ENCODE results near the gene SERPINI1.

The SERPINI1 gene

DNA sequence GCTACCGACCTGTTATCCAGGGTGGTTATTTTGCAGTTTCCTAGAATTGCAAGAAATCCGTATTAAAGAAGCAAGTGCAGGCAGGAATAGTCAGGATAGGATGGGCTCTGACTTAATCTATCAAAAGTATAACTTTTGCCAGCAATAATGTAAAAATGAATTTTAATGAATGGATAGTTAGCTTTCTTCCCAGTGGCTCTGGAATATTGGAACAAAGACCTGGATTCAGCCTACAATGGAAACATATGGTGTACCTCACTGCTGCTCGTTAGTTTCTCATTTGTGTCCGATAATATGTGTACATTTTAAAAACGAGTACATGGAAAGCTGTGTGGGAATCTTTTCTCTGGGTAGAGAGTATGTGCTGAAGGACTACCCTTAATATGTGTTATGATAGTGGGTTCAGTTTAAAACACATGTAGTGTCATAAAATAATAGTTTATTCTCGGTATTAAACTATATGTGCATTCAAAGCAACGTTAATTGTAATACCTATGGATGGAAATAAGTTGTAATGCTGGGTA lies 805 bp downstream of the SERPINI1 start:
- DNase-seq: no peak

DNA sequence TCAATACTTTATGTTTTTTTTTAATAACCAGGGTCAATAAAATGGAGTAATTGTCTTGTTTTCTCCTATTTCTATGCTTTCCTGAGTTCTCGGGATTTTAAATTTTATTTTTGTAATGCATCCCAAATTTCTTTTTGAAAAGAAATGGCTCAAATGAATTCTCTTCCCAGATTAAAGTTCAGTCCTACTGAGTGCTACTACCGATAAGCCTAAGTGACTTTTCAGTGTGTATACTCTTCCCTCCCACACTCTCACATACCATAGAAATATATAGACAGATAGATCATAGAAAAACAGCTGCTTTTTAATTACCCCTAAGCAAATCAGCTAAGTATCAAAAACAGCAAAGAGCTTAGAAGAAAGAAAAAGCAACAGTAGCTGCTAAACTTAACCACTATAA lies 1.5 kb downstream of the SERPINI1 start:
- DNase-seq: no peak

DNA sequence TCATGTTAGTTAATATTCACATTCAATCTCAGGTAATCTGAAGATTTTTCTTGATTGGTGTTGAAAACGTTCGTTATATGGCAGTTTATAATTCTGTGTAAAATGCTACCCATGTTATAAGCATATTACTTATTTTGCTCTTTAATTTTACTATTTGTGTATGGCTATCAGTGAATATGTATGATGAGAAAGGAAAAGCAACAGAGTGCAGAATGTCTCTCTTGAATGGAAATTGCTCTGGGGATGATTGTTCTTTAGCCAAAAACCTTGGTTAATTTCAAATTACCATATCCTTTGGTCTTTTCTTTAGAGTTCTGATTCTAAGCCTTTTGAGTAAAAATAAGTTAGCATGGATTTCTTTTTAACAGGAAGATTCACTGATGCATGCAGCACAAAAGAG lies 2.5 kb downstream of the SERPINI1 start:
- no peak for DNase-seq

DNA sequence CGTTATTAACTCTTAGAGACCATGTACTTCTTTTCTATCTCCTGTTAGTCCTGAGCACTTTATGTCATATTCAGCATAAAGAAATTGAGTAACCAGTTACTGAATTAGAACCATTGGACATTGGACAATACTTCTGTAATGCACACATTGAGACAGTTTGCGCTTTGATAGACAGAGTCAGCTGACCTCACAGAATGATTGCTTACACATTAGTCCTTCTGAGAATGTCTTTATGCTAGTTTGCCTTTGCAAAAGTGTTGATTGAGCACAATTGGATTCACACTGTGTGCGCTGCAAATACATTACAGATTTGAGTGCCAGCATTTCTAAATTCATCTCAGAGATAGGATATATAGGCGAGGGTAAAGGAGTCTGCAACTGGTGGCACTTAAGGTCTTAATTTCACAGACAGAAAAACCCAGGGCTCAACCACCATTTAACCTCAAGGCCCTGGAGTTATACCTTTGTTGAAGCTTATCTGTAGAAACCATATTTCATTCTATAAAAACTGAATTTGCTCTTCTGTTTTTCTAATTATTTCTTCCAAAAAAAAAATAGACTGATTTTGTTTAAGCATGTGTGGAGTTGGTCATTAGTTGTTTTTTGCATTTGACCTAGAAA lies 3.8 kb downstream of the SERPINI1 start:
- DNase-seq: no peak

DNA sequence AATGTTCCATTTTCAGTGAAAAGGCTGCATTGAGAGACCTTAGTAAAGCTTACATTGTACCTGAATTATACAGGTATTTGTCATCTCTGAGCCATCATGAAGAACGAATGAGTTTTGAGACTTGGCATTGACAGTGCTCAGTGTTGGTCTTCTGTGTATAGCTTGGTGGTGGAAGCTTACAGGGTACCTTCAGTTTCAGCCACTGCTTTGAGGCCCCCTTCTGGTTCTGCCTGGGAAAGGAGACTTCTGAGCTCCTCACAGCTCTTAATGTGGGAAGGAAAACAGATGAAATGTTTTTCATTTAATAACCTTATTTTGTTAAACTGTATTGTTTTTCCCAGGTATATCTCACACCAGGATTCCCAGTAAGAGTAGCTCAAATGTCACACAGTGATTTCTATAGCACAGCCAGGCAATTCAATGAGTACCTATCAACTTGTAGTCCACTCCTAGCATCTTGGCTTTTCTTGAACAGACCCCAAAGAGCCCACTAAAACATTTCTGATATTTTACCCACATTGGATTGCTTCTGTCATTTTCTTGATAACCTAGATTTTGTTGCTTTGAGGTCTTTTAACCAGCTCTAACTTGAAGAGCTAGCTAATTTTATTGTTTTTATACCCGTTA lies 5.6 kb downstream of the SERPINI1 start:
- DNase-seq: peak; percentile 12 to 45

DNA sequence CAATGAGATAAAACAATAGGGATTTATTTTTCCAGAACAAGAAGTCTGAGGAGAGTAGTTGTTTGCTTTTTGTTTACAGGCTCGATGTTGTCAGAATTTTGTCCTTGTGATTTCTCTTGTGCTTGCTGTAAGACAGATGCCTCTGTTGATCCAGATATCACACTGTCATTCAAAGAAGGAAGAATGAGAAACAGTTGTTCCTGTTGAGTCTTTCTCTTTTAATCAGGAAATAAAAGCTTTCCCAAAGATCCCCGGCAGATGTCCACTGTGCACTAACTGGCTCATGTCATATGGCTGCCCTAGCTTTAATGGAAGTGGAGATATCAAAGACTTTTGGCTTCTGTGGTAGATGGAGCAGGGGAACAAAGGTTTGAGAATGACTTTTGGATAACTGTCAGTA lies 6.8 kb downstream of the SERPINI1 start:
- DNase-seq: no peak

DNA sequence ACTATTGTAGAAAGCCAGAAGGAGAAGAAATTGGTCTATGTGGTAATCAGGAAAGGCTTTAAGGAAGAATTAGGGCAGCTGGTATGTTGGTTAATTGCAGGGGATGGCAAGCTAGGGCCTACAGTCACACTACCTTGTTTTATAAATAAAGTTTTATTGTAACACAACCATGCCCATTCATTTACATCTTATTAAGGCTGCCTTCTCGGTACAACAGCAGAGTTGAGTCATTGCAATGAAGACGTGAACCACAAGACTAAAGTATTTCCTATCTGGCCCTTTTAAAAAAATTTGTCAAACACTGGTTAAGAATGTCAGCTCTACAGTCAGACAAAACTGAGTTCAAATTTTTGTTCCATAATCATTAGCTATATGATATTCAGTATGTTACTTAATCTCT lies 8.3 kb downstream of the SERPINI1 start:
- DNase-seq: no peak

DNA sequence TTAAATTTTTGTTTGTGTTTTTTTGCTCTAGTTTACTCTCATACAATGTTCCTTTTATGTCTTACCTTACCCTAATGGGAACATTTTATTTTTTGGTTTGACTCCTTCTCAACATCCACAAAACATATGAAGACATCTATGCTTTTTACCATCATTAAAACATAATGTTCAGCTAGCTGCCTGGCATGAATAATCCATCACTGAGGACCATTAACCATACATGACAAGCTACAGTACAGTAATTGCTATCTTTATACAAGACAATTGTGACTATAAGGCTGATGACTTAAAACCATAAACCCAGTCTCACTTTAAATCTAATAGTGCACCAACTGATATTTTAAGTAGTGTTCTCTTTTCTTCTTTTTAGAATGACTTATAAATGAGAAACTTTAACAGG lies 13.7 kb downstream of the SERPINI1 start:
- DNase-seq: no peak

DNA sequence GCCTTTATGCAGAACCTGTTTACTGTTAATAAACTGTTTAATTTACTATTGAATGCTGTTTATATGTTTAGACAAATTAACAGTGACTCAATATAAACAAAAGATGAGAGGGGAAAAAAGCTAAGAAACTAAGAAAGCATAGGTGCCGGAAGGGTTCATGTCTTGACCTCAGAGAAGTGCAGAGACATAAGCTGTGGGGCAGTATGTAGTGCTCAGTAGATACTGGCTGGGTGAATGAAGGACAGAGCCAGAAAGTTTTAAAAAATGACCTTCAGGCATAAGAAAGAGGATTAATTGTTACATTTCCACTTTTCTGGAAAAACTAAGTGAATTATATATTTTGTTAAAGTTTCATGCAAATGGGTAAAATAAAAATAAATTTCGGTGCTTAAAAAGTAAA lies 14.2 kb downstream of the SERPINI1 start:
- no peak for DNase-seq

DNA sequence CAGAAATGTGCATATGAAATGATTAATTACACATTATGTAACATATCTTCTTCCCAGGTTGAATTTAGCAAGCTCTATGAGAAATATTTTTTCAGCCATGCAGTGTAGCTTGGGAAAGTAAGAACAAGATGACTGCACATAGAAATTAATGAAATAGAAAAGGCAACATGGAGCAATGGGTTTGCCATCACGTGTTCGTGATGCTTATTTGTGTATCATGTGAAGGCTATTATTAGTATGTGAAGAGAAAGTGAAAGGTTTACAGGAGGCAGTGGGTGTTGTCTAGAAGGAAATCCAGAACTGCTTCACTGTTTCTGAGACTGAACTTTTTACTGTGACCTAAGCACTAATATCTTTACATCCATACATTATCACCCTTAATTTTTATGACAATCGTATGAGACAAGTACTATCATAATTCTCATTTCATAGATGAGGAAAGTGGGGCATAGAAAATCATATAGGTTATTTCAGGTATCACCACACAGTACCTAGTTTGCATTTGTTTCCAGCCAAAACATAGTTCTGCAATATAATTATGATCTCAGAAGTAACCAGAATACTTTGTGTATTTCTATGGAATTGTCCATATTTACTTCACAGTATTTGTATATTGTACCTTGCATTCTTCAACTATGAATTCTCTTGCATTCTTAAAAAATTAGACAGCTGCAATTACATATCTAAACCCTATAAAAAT lies 14.9 kb downstream of the SERPINI1 start:
- no peak for DNase-seq

DNA sequence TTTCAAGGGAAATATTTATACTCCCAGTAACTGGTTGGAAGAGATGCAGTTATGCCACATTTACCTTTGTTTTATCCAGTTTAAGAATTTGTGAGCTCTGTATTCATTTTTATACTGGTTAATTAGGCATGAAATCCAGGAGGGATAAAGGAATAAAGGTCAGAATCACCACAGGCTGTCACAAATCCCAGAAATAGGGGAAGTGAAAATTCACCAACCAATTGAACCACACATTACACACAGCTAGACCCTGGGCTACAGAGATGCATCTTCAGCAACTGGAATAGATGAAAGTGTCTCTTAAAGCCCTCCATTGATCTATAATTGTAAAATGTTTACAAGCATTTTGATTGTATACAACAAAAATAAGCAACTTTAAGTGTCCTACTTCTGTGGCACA lies 18.5 kb downstream of the SERPINI1 start:
- no peak for DNase-seq

DNA sequence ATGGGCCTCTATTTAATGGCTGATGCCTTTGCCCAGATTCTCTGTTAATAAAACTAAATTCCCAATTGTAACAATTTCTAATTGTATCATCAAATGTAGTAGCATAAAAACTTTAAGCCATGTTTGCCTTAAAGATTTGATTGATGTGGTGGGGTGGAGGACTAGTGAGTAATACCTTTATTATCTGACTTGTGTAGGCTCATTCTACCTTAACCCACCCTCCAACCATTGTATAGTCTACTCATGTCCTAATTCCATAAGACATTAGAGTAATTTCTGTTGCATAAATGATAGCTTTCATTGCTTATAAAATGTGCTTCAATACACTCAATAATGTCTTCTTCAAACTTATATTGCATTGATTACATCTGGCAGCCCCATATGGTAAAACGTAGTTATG lies 25.8 kb downstream of the SERPINI1 start:
- no peak for DNase-seq

DNA sequence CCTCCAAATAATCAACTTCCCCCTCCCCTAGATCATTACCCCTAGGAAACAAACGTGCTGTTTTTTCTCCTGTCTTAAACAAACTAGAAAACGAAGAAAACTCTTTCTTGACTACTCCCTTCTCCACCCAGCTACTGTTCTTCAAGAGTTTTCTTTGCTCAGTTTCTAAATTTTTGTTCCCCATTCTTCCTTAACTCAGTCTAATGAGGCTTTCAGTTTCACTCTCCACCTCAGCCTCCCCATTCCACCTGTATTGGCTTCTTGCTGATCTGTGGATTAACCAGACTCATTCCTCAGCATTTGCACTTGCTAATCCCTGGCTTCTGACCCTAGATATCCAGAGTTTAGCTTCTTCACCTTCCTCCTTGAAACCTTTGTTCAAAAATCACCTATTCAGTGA lies 26.8 kb downstream of the SERPINI1 start:
- DNase-seq: no peak

DNA sequence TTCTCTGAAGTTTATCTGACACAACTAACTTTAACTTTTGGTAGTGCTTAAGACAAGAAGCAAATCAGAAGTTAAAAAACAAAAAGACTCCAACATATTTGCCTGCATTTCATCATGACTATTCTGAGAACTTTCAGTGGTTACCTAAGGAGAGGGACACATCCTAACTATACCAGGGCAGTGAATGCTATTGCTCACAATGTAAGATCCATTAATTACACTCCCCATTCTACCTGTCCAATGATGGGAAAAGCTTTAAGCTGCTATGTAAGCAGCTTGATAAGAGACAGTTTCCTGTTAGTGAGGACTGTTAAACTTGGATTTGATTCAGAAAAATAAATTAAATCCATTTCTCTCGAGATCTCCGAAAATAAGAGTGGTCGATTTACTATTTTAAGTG lies 37.5 kb downstream of the SERPINI1 start:
- no peak for DNase-seq

DNA sequence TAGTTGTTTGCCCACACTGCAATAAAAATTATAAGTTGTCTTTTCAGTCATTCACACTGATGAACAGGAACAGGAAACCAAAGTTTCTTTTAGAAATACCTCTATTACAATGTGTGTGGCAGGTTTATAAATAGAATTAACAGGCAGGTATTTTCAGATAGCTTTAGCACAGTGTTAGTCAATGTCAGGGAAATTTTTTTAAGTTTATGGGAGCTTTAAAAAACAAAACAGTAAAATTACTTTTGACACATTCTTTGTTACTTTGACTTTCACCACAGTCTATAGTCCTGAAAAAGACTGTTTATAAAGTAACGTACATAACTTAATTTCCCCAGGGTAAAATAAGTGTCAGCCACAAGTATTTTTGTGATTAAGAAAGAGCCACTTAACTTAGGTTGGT lies 38.1 kb downstream of the SERPINI1 start:
- no peak for DNase-seq

DNA sequence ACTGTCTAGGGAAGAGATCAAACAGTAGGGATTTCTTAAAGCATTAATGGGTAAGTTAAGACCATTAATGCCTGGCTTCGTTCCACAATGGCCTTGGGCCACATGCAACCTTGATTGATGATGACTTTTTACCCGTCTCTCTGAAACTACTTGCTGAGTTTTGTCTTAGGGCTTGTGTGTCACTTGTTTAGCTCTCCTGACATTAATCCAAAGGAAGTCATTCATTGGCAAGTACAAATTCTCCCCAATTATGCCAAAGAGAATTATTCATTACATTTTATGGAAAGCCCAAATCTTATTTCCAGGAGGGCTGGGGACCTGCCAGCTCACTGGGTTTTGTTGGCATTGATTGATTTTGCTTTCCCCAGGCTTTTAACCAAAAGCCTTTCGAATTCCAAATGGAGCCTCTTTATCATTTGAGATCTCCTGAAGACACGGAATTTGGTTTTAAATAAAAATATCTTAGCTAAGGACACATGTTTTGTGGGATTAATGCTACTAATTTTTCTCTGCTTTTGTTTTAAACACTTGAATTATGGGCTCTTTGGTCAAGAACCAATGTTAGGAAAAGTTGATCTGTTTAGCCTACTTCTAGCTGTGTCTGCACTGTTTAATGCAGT lies 40.7 kb downstream of the SERPINI1 start:
- DNase-seq: no peak

DNA sequence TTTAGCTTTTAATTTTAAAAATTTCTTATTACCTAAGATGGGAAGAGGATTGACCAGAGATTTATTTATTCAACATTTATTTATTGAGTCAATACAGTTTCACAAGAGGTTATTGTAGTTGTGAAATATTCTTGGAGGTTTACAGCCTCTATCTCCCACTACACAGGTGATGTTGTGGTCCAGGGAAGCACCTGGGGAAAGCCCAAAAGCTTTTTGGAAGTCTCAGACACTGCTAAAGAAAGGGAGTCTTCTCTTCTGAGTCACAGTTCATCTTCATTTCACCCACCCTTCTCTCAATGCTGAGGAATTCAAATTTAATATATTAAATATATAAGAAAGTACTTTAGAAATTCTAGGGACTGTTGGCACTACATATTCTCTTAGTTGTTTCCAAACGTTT lies 41.8 kb downstream of the SERPINI1 start:
- DNase-seq: no peak

DNA sequence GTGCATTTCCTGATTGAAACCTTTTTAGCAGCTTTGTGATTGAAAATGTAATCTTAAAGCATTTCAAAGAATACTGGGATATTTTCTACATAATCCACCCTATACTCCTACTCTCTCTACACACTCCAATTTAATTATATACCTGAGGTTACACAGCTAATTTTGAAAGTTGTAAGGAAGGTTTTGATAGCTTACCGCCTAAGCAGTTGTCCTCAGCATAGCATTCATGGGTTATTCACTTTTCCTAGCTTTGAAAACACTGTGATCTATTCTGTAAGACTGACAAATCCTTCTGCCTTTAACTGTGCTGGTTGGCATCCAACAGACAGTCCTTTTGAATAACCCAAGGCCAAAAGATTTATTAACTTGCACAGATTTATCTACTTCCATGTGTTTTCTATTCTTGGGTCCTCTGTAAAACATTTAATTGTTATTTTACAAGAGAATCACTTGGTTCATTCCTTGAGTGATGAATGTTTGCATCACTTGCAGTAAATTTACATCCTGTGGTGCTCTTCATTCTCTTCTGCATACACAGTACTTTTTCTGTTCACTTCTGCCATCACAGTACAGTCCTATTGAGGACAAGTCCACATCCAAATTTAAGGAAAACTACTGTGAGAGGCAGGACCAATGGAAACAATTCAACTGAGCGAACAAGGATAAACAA lies 44.8 kb downstream of the SERPINI1 start:
- no peak for DNase-seq

DNA sequence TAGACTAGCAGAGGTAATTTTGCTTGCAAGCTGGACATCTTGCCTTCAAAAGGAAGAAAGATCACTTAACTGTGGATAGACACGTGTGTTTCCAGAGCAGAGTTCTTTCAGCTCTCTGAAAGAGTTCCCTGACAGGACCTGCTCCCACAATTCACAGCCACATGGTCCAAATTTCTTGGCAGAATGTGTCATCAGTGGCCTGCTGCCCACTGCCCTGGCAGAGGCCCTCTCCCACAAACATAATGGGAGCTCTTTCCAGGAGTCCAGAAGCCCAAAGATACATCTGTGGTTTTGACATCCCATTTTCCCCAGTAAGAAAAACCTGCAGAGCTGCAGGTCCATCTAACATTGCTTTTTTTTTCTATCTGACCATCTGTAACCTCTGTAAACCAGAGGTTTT lies 48.3 kb downstream of the SERPINI1 start:
- DNase-seq: no peak

DNA sequence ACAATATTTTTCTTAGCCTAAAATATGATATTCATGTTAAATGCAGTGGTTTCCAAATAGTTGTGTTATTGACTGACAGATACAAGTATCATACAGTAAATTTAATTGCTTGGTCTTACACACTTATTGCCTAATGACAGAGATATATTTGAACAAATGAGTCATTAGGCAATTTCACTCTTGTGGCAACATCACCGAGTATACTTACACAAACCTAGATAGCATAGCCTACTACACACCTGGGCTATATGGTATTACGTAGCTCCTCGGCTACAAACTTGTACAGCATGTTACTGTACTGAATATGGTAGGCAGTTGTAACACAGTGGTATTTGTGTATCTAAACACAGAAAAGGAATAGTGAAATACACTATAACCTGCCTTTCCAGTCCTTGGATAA lies 50.3 kb downstream of the SERPINI1 start:
- no peak for DNase-seq

DNA sequence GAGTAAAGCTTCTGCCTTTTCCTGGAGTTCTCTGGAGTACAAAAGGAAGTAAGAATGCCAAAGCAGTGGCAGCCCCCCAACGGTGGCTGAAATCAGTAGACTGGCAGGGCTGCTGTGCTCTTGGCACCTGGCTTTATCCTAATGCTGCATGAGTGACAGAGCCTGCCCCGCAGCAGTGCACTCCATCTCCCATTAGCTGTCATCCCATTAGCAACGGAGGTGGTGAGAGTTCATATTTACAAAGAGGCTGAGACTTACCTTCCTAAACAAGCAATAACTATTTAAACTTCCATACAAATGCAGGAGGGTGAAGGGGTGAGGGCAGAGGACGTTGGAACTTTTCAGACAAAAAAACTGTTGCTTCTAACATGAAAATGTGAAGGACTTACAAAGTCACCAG lies 51.9 kb downstream of the SERPINI1 start:
- DNase-seq: no peak

DNA sequence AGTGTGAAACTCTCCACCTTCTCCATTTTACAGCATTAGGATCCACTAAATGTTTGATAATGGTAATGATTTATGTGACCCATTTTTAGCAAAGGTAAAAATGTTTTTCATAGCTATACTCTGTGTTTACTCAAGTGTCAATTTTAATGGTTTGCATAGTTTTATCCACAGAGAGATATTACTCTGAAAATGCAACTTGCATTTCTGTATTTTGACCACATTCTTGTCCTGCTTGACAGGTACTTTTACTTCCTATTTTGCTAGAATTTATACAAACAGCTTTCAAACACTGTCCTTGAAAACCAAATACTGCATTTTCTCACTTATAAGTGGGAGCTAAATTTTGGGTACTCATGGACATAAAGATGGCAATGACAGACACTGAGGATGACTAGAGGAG lies 62.9 kb downstream of the SERPINI1 start:
- no peak for DNase-seq

DNA sequence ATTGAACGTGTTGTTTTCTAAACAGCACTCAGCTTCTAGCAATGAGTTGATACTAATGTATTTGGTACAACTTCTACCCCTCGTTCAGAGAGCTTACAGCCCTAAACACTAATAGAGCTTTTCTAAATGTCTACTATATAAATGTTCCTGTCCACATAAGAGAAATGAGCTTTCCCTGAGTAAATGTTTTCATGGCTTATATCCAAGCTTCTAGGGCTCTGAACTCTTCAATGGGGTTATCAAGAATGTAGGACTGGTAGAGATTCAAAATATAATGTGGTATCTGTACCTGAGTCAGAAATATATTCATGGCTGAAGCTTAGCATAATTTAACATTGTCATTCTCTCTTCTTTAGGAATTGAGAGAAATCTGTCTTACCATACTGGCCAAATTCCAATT lies 73.4 kb downstream of the SERPINI1 start:
- no peak for DNase-seq
